ENCODE data around the gene SCN8A.

Gene SCN8A

GRCh38 chr12:51836041-51836826 is 245.2 kb downstream of the SCN8A start:
- Histone ChIP-seq H3K27ac (no peak overlapping the region), H3K4me3 (no peak overlapping the region)
- no peak for DNase-seq (ENCODE audit: low spot score)
- TF ChIP-seq CTCF (IDR thresholded peaks at IDR 0.05): no peak

DNA sequence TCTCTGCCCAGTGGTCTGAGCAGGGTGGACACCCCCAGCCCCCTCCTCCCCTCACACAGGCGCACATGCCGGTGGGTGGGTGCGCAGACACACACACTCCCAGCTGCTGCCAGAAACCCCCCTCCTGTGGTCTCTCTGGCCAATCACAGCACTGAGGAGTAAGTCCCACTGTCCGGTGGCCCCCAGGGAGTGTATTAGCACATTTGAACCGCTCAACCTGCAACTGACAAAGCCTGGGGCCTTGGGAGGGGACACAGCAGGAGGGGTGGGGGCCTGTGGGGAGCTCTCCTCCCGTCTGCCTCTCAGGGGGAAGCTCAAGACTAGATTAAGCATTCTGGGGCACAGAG is 245.8 kb downstream of the SCN8A start:
- DNase-seq (ENCODE audit: low spot score): no peak
- TF ChIP-seq CTCF (IDR thresholded peaks at IDR 0.05): no peak
- Histone ChIP-seq H3K27ac (no peak overlapping the region), H3K4me3 (no peak overlapping the region)

- no peak for TF ChIP-seq CTCF (IDR thresholded peaks at IDR 0.05)
- Histone ChIP-seq H3K4me3 (no peak overlapping the region), H3K27ac (no peak overlapping the region)
- DNase-seq (ENCODE audit: low spot score): no peak
These were observed 246.3 kb downstream of the SCN8A start for GRCh38 chr12:51837286-51837685.

GRCh38 chr12:51838036-51838435 is 247.0 kb downstream of the SCN8A start:
- Histone ChIP-seq H3K4me3 (no peak overlapping the region), H3K27ac (no peak overlapping the region)
- no peak for DNase-seq (ENCODE audit: low spot score)
- no peak for TF ChIP-seq CTCF (IDR thresholded peaks at IDR 0.05)

- no peak for DNase-seq (ENCODE audit: low spot score)
- TF ChIP-seq CTCF (IDR thresholded peaks at IDR 0.05): no peak
- Histone ChIP-seq H3K4me3 (no peak overlapping the region), H3K27ac (no peak overlapping the region)
These were observed 247.7 kb downstream of the SCN8A start for GRCh38 chr12:51838762-51839161.

DNA sequence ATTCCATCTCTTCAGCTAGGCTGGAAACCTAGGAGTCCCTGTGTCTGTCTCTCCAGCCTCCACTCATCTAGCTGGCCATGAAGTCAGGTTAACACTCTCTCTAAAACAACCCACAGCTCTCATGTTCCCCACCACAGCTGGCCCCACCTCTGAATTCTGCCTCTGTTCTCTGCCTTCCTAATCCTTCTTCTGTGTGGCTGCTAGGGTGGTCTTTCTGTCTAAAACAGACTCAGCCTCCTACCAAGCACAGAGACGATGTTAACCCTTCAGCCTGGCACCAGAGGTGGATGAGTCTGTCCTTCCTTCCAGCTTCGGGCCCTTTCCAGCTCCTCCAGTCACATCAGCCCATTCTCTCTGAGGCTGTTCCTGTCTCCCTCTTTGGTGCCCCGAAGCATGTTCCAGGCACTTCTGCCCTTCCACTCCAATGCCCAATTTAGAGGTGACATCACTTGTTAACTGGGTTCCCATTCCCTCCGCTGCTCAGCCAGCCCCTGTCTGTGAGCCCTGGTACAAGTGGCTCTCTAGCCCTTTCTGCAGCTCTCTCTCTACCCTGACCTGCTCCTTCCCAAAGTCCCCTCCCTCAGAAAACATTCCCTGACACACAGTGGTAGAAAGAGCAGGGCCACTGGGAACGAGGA is 248.4 kb downstream of the SCN8A start:
- DNase-seq (ENCODE audit: low spot score): no peak
- Histone ChIP-seq H3K27ac (no peak overlapping the region), H3K4me3 (no peak overlapping the region)
- no peak for TF ChIP-seq CTCF (IDR thresholded peaks at IDR 0.05)

DNA sequence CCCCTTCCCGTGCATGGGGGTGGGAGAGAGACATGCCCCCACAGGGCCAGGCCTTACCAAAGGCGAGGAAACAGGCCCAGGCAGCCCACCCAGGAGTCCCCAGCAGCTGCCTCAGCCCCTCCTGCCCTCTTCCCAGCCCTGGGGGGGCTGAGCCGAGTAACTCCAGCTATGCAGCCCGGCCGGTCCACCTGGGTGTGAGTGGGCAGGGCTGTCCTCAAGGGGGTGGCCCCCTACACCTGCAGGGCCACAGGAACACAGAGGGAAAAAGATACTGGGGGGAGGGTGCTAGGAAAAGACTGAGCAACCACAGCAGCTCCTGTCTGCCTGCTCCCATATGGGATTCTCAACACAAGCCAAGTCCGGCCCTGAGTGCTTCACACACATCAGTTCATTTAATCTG is 249.9 kb downstream of the SCN8A start:
- no peak for DNase-seq (ENCODE audit: low spot score)
- Histone ChIP-seq H3K4me3 (no peak overlapping the region), H3K27ac (no peak overlapping the region)
- TF ChIP-seq CTCF (IDR thresholded peaks at IDR 0.05): no peak
